ENCODE results near the gene CGN. TPM values are rescaled to one million over a fixed set of nuclear protein-coding genes. Genes with fewer than 3 reads are reported as not detected.

Gene CGN
- total and polyA plus RNA-seq, 2 donors (not counting 3 experiments of a cell fraction or from before 2014, with no cell fraction given): 0.32 to 0.73 TPM

GRCh38 chr1:151539321-151540020 is 28.3 kb downstream of the CGN start:
- peak overlapping the region in 1 of 3 experiments; percentile 76 for H3K4me3 ChIP-seq (replicated peaks in 1 of 3; ENCODE audit: insufficient read depth in 1 of 3, low read depth in 1 of 3, low read length in 3 of 3)
- dilution Hi-C loops (cut with MboI; ENCODE audit: extremely low pct_ligation_motif_present, low sequenced_read_pairs) (no loop called here), intact Hi-C loops (cut with micrococcal nuclease) (loop anchor here (2.0 to 10.0 kb wide), 5 partner anchors 53 to 475 kb away; partner anchors contain the start of genes POGZ and SNX27)
- H3K36me3 ChIP-seq (ENCODE audit: control insufficient read depth in 2 of 2, extremely low read depth in 1 of 2, insufficient read depth in 2 of 2, low read length in 2 of 2): no peaks in the 10 kb centered on the region
- H3K9me1 ChIP-seq (replicated peaks; ENCODE audit: control insufficient read depth, extremely low read depth, insufficient read depth, low read length): no peaks in the 10 kb centered on the region
- TF ChIP-seq MAX (IDR thresholded peaks at IDR 0.05; ENCODE audit: insufficient read depth, insufficient read length) (no peak), CTCF (IDR thresholded peaks at IDR 0.05; ENCODE audit: extremely low read depth in 1 of 2, insufficient read depth in 1 of 2, low read depth in 1 of 2, low read length in 2 of 2) (no peak), FOS (IDR thresholded peaks at IDR 0.05; ENCODE audit: borderline replicate concordance, insufficient read depth, low read length) (no peak), JUN (IDR thresholded peaks at IDR 0.05; ENCODE audit: borderline replicate concordance, insufficient read depth, insufficient read length, low read depth) (no peak), GATA2 (IDR thresholded peaks at IDR 0.05; ENCODE audit: insufficient read depth, insufficient read length, low read depth, low read length) (no peak), POLR2AphosphoS5 (IDR thresholded peaks at IDR 0.05; ENCODE audit: insufficient read depth, low read depth, low read length) (no peak), MYC (IDR thresholded peaks at IDR 0.05; ENCODE audit: low read depth, low read length) (no peak), EZH2 (IDR thresholded peaks at IDR 0.05; ENCODE audit: borderline replicate concordance, low read depth, low read length, severe bottlenecking) (no peak), POLR2A (IDR thresholded peaks at IDR 0.05; ENCODE audit: low read depth, low read length) (no peak)
- no peak overlapping the region for H3K9ac ChIP-seq (replicated peaks; ENCODE audit: extremely low read depth, insufficient read depth, low read length)
- FAIRE-seq (no peak), DNase-seq (ENCODE audit: low read depth, low spot score) (peak; percentile 62)
- no peaks in the 10 kb centered on the region for H4K20me1 ChIP-seq (replicated peaks; ENCODE audit: control insufficient read depth, extremely low read depth, insufficient read depth, low read length)
- ChIA-PET CTCF (interaction anchor here (0.7 to 1.8 kb wide), 3 partner anchors 14 to 154 kb away, joined by 3 to 6 read pairs (median 4); no protein-coding TSS in a partner anchor), POLR2A (interaction anchor here (1.0 kb wide), 1 partner anchor 96 kb away, joined by 3 read pairs; no protein-coding TSS in a partner anchor)
- H3K4me2 ChIP-seq (ENCODE audit: insufficient read depth, low read length): peak overlapping the region; percentile 93
- H3K9me3 ChIP-seq (replicated peaks; ENCODE audit: control insufficient read depth, insufficient read depth, low read length): no peaks in the 10 kb centered on the region
- peak overlapping the region; percentile 95 for H2AFZ ChIP-seq (ENCODE audit: low read depth, low read length)
- no TSS peak for BruUV-seq (replicated peaks)
- H3K27ac ChIP-seq (ENCODE audit: insufficient read depth, low read depth, low read length): no peak overlapping the region
- peaks cover 11% of the 10 kb centered on the region for H3K4me1 ChIP-seq (ENCODE audit: control insufficient read depth, extremely low read depth, insufficient read depth, low read length)
- no peaks in the 10 kb centered on the region for H3K27me3 ChIP-seq (ENCODE audit: control insufficient read depth in 2 of 2, insufficient read depth in 2 of 2, low read length in 2 of 2)
- no peaks in the 10 kb centered on the region for H3K79me2 ChIP-seq (ENCODE audit: control insufficient read depth, insufficient read depth, low read length)
